Mesendoderm (in vitro differentiated cells): ENCODE results near the gene VASH2.

Experiments used
- DNase-seq: peaks from one replicate; pipeline ENCODE4 v3.0.0; 2013
- H2AK5ac ChIP-seq: 2 replicates; pipeline ENCODE4 v1.6.1; 2013; ENCODE audit warnings: low read length, inconsistent platforms
- H2BK120ac ChIP-seq: 2 replicates; pipeline ENCODE4 v1.6.1; 2013; ENCODE audit warnings: low read depth, mild to moderate bottlenecking, low read length, moderate library complexity, mixed read lengths
- H2BK15ac ChIP-seq: replicated peaks from 2 replicates; pipeline ENCODE4 v1.6.1; 2013; ENCODE audit warnings: low read depth, mild to moderate bottlenecking, moderate library complexity
- H2BK5ac ChIP-seq: 2 replicates; pipeline ENCODE4 v1.6.1; 2013; ENCODE audit warnings: low read length, inconsistent platforms
- H3K18ac ChIP-seq: 2 replicates; pipeline ENCODE4 v1.6.1; 2013; ENCODE audit warnings: mild to moderate bottlenecking, low read length, mixed read lengths
- H3K23ac ChIP-seq: one replicate; pipeline ENCODE4 v1.6.1; 2013; ENCODE audit warnings: low read length
- H3K27ac ChIP-seq: 2 replicates; pipeline ENCODE4 v1.5.1; 2013; ENCODE audit warnings: low read depth, mild to moderate bottlenecking, inconsistent platforms, low read length, moderate library complexity
- H3K27me3 ChIP-seq: 2 replicates; pipeline ENCODE4 v1.6.1; 2013; ENCODE audit warnings: low read length, control low read depth, mild to moderate bottlenecking, inconsistent platforms; ENCODE audit not compliant: insufficient read depth, poor library complexity
- H3K36me3 ChIP-seq: 2 replicates; pipeline ENCODE4 v1.6.1; 2013; ENCODE audit warnings: low read length, inconsistent platforms; ENCODE audit not compliant: control insufficient read depth, insufficient read depth
- H3K4ac ChIP-seq: one replicate; pipeline ENCODE4 v1.6.1; 2013; ENCODE audit warnings: low read depth, mild to moderate bottlenecking, low read length, moderate library complexity
- H3K4me1 ChIP-seq: 2 replicates; pipeline ENCODE4 v1.6.1; 2013; ENCODE audit warnings: low read depth, low read length, inconsistent platforms; ENCODE audit not compliant: control insufficient read depth
- H3K4me2 ChIP-seq: 2 replicates; pipeline ENCODE4 v1.6.1; 2013; ENCODE audit warnings: low read length
- H3K4me3 ChIP-seq: 2 replicates; pipeline ENCODE4 v1.5.1; 2013; ENCODE audit warnings: mild to moderate bottlenecking, low read length
- H3K56ac ChIP-seq: one replicate; pipeline ENCODE4 v1.6.1; 2013; ENCODE audit warnings: low read length
- H3K79me1 ChIP-seq: 2 replicates; pipeline ENCODE4 v1.6.1; 2013; ENCODE audit warnings: low read length, inconsistent platforms
- H3K79me2 ChIP-seq: 2 replicates; pipeline ENCODE4 v1.6.1; 2013; ENCODE audit warnings: mild to moderate bottlenecking, low read length; ENCODE audit not compliant: control insufficient read depth, insufficient read depth
- H3K9ac ChIP-seq: 2 replicates; pipeline ENCODE4 v1.6.1; 2013; ENCODE audit warnings: low read length, inconsistent platforms
- H4K5ac ChIP-seq: one replicate; pipeline ENCODE4 v1.6.1; 2013; ENCODE audit warnings: low read length
- H4K8ac ChIP-seq: one replicate; pipeline ENCODE4 v1.6.1; 2013; ENCODE audit warnings: low read depth, mild to moderate bottlenecking, control low read depth, low read length, moderate library complexity
- WGBS: extraction: QIAGEN DNeasy Blood & Tissue Kit; methylation state at CpG from one replicate; pipeline ENCODE4 v1.1.7; 2013; ENCODE audit warnings: low lambda C conversion rate, missing lambda C conversion rate; ENCODE audit not compliant: insufficient coverage; ENCODE audit errors: extremely low coverage; 5-methylcytosine and 5-hydroxymethylcytosine counted together

Gene VASH2

DNA sequence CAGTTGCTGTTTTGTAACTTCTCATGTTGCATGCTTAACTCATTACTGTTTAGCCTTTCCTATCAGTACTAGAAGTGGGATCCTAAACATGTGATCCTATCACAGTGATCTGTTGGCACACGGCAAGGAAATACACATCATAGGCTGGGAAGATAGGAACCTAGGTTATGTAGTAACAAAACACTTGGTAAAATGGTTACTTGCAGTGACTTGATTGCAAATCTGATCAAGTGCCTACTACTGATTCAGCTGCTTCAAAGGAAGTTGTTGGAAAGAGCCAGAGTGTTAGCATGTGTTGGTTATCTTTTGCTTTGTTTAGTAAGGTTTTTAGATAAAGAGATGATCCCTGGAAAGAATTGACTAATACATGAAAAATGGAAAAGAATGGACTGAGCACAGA, 8.9 kb upstream of the VASH2 start:
- Histone ChIP-seq H3K4ac (no peak overlapping the region), H2BK15ac (no peak overlapping the region), H2BK120ac (no peak overlapping the region), H3K18ac (no peak overlapping the region), H3K27me3 (no peaks in the 10 kb centered on the region), H3K9ac (no peak overlapping the region), H3K4me3 (no peak overlapping the region), H3K56ac (no peak overlapping the region), H2AK5ac (no peak overlapping the region), H3K4me2 (no peak overlapping the region), H3K23ac (no peak overlapping the region), H4K5ac (no peak overlapping the region), H3K79me2 (no peaks in the 10 kb centered on the region), H2BK5ac (no peak overlapping the region), H4K8ac (no peak overlapping the region), H3K36me3 (no peaks in the 10 kb centered on the region), H3K27ac (no peak overlapping the region), H3K4me1 (no peaks in the 10 kb centered on the region), H3K79me1 (no peaks in the 10 kb centered on the region)
- peak; percentile 61 for DNase-seq
- WGBS, result no CpG with 5 or more reads among the region's 1 CpG

DNA sequence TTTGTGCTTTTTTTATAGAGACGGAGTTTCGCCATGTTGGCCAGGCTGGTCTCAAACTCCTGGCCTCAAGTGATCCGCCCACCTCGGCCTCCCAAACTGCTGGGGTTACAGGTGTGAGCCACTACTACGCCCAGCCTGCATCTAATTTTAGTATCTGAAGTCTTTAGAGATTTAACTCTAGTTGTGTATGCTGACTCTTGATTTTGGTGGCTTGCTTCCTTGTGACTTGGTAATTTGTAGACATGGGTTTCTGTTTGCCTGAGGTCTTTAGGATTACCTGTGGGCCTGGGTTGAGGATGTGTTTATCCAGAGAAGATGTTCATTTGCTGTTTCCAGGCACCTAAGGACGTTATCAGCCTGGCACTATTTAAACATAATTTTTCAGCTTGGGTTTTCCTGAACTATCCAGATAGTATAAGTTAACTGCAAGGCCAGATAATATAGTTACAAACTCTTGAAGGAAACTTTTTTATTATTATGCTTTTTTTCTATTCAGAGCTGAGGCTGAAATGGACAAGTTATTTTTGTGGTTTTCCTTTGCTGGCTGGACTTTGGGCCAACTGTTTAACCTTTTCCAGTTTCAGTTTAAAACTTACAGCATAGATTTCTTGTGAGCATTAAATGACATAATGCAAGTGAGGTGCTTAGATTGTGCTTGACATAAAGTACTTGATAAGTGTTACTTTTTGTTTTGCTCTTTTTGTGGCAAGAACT, 7.5 kb upstream of the VASH2 start:
- H3K27me3 ChIP-seq, result no peaks in the 10 kb centered on the region
- no peak overlapping the region for H2AK5ac ChIP-seq
- WGBS, result no CpG with 5 or more reads among the region's 6 CpGs
- no peak overlapping the region for H3K18ac ChIP-seq
- no peak for DNase-seq
- no peak overlapping the region for H4K8ac ChIP-seq
- no peak overlapping the region for H3K9ac ChIP-seq
- H3K4me1 ChIP-seq, result no peaks in the 10 kb centered on the region
- no peak overlapping the region for H2BK120ac ChIP-seq
- no peak overlapping the region for H2BK15ac ChIP-seq
- H3K56ac ChIP-seq, result no peak overlapping the region
- H2BK5ac ChIP-seq, result no peak overlapping the region
- no peak overlapping the region for H3K4ac ChIP-seq
- H3K79me1 ChIP-seq, result no peaks in the 10 kb centered on the region
- H4K5ac ChIP-seq, result no peak overlapping the region
- H3K27ac ChIP-seq, result no peak overlapping the region
- no peak overlapping the region for H3K23ac ChIP-seq
- H3K79me2 ChIP-seq, result no peaks in the 10 kb centered on the region
- H3K4me3 ChIP-seq, result no peak overlapping the region
- no peaks in the 10 kb centered on the region for H3K36me3 ChIP-seq
- H3K4me2 ChIP-seq, result no peak overlapping the region

DNA sequence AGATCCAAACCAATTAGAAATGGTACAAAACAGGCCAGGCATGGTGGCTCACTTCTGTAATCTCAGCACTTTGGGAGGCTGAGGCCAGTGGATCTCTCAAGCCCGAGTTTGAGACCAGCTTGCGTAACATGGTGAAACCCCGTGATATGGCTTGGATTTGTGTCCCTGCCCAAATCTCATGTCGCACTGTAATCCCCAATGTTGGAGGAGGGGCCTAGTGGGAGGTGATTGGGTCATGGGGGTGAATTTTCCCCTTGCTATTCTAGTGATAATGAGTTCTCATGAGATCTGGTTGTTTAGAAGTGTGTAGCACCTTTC, 7.0 kb upstream of the VASH2 start:
- Histone ChIP-seq H3K4me2 (no peak overlapping the region), H3K27me3 (no peaks in the 10 kb centered on the region), H3K18ac (no peak overlapping the region), H3K27ac (no peak overlapping the region), H3K23ac (no peak overlapping the region), H2AK5ac (no peak overlapping the region), H4K8ac (no peak overlapping the region), H3K9ac (no peak overlapping the region), H3K79me2 (no peaks in the 10 kb centered on the region), H3K4ac (no peak overlapping the region), H3K56ac (no peak overlapping the region), H3K4me1 (no peaks in the 10 kb centered on the region), H2BK5ac (no peak overlapping the region), H3K4me3 (no peak overlapping the region), H3K79me1 (no peaks in the 10 kb centered on the region), H2BK15ac (no peak overlapping the region), H3K36me3 (no peaks in the 10 kb centered on the region), H2BK120ac (no peak overlapping the region), H4K5ac (no peak overlapping the region)
- no peak for DNase-seq
- WGBS, result no CpG with 5 or more reads among the region's 4 CpGs

DNA sequence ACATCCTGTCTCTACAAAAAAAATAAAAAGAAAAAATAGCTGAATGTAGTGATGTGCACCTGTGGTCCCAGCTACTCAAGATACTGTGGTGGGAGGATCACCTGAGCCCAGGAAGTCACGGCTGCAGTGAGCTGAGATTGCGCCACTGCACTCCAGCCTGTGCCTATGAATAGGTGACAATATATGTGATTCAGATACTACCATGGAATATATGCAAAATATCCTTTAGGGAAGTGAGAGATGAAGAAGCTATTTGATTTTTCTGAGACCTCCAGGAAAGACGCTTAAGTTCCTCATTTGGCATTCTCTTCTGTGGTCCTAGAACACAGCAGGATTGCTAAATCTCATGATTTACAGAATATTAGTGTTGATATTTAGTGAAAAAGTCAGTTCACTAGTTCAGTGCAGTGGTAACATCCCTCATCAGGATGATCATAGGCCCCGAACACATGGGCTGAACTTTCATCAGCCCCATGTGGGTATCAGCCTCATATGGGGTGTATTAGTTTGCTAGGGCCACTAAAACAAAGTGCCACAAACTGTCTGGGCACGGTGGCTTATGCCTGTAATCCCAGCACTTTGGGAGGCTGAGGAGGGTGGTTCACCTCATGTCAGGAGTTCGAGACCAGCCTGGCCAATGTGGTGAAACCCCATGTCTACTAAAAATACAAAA, 6.0 kb upstream of the VASH2 start:
- Histone ChIP-seq H4K5ac (no peak overlapping the region), H3K79me2 (no peaks in the 10 kb centered on the region), H4K8ac (no peak overlapping the region), H3K9ac (no peak overlapping the region), H3K4me1 (no peaks in the 10 kb centered on the region), H3K4me2 (no peak overlapping the region), H3K79me1 (no peaks in the 10 kb centered on the region), H3K4ac (no peak overlapping the region), H3K27ac (no peak overlapping the region), H2BK15ac (no peak overlapping the region), H2AK5ac (no peak overlapping the region), H3K27me3 (no peaks in the 10 kb centered on the region), H3K56ac (no peak overlapping the region), H3K18ac (no peak overlapping the region), H3K23ac (no peak overlapping the region), H2BK120ac (no peak overlapping the region), H3K4me3 (no peak overlapping the region), H2BK5ac (no peak overlapping the region), H3K36me3 (no peaks in the 10 kb centered on the region)
- no CpG with 5 or more reads among the region's 6 CpGs for whole genome bisulfite sequencing
- DNase-seq, result no peak

DNA sequence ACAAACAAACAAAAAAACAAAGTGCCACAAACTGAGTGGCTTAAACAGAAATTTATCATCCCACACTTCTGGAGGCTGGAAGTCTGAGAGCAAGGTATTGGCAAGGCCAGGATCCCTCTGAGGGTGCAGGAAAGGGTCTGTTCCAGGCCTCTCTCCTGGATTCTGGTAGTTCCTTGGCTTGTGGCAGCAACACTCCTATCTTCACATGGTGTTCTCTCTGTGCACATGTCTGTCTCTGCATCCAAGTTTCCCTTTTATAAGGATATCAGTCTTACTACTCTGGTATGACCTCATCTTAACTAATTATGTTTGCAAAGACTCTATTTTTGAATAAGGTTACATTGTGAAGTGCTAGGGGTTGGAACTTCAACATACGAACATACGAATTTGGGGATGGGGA, 5.3 kb upstream of the VASH2 start:
- no peak overlapping the region for H3K23ac ChIP-seq
- no peak overlapping the region for H3K27ac ChIP-seq
- H3K56ac ChIP-seq, result no peak overlapping the region
- H4K5ac ChIP-seq, result no peak overlapping the region
- H3K79me1 ChIP-seq, result no peaks in the 10 kb centered on the region
- no peaks in the 10 kb centered on the region for H3K79me2 ChIP-seq
- H3K18ac ChIP-seq, result no peak overlapping the region
- no CpG with 5 or more reads among the region's 2 CpGs for WGBS
- no peak overlapping the region for H2BK120ac ChIP-seq
- H2BK15ac ChIP-seq, result no peak overlapping the region
- H3K4me2 ChIP-seq, result no peak overlapping the region
- H4K8ac ChIP-seq, result no peak overlapping the region
- H2BK5ac ChIP-seq, result no peak overlapping the region
- no peak overlapping the region for H3K4ac ChIP-seq
- H3K27me3 ChIP-seq, result no peaks in the 10 kb centered on the region
- no peak overlapping the region for H3K9ac ChIP-seq
- H3K4me1 ChIP-seq, result peaks cover 3% of the 10 kb centered on the region
- no peak for DNase-seq
- no peak overlapping the region for H2AK5ac ChIP-seq
- no peak overlapping the region for H3K4me3 ChIP-seq
- no peaks in the 10 kb centered on the region for H3K36me3 ChIP-seq
